ENCODE results near the gene ZNF784. TPM values are rescaled to one million over a fixed set of nuclear protein-coding genes. Genes with fewer than 3 reads are reported as not detected.

Gene ZNF784
- total and polyA plus RNA-seq, 2 of the 13 experiments (the other 11 are each of a cell fraction or from before 2014, with no cell fraction given) = 4.1 to 4.2 TPM

DNA sequence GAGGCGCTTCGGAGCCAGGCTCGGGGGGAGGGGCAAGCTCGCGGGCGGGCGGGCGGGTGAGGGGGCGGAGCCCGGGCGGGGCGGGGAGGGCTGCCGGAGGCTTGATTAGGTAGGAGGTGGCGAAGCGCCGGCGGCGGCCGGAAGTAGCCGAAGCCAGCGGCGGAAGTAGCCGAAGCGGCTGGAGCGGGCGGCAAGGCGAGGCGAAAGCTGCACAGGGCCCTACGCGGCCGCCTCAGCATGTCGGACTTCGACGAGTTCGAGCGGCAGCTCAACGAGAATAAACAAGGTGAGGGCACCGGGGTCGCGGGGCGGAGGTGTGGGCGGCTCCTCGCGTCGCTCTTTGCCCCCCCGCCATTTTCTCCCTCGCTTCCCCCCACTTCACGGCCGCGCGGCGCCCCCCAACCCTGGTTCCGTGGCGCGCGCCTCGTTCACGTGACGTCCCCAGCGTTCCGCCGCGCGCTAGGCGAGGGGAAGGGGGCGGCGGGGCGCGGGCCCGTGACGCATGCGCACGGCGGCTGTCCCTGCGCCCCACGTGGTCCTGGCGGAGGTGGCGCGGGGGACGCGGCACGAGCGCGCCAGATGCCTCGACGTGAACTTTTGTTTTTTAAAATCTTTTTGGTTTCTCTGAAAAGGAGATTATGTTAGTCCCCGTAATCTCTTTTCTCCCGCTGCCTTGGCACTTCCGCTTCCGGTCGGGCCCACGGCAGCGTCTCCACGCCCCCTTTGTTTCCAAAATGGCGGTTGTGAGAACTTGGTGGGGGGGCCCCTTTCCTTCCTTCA, 30.7 kb upstream of the ZNF784 start, which contains the start of gene U2AF2 (continued):
- 0 out of 2 replicates have a peak, but pooled peaks have one; percentile 37 for TF ChIP-seq HOXA5 (CRISPR knock-in tag; IDR thresholded peaks at IDR 0.05)
- TF ChIP-seq ZNF550 (CRISPR knock-in tag; IDR thresholded peaks at IDR 0.05; ENCODE audit: borderline replicate concordance) = no peak
- TF ChIP-seq ZNF83 (CRISPR knock-in tag; IDR thresholded peaks at IDR 0.05; ENCODE audit: borderline replicate concordance) = no peak
- no peak for TF ChIP-seq GPN1 (CRISPR knock-in tag; IDR thresholded peaks at IDR 0.05; ENCODE audit: borderline replicate concordance)
- TF ChIP-seq NR1H2 (CRISPR knock-in tag; IDR thresholded peaks at IDR 0.05; ENCODE audit: borderline replicate concordance, low read depth) = no peak; the same call in 1 of the 2 replicates
- TF ChIP-seq, protein P1, sequence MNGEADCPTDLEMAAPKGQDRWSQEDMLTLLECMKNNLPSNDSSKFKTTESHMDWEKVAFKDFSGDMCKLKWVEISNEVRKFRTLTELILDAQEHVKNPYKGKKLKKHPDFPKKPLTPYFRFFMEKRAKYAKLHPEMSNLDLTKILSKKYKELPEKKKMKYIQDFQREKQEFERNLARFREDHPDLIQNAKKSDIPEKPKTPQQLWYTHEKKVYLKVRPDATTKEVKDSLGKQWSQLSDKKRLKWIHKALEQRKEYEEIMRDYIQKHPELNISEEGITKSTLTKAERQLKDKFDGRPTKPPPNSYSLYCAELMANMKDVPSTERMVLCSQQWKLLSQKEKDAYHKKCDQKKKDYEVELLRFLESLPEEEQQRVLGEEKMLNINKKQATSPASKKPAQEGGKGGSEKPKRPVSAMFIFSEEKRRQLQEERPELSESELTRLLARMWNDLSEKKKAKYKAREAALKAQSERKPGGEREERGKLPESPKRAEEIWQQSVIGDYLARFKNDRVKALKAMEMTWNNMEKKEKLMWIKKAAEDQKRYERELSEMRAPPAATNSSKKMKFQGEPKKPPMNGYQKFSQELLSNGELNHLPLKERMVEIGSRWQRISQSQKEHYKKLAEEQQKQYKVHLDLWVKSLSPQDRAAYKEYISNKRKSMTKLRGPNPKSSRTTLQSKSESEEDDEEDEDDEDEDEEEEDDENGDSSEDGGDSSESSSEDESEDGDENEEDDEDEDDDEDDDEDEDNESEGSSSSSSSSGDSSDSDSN (CRISPR knock-in tag; IDR thresholded peaks at IDR 0.05) = no peak
- TF ChIP-seq ZNF75D (CRISPR knock-in tag; IDR thresholded peaks at IDR 0.05; ENCODE audit: borderline replicate concordance) = no peak; the same call in 1 of the 2 replicates
- TF ChIP-seq, protein P2, sequence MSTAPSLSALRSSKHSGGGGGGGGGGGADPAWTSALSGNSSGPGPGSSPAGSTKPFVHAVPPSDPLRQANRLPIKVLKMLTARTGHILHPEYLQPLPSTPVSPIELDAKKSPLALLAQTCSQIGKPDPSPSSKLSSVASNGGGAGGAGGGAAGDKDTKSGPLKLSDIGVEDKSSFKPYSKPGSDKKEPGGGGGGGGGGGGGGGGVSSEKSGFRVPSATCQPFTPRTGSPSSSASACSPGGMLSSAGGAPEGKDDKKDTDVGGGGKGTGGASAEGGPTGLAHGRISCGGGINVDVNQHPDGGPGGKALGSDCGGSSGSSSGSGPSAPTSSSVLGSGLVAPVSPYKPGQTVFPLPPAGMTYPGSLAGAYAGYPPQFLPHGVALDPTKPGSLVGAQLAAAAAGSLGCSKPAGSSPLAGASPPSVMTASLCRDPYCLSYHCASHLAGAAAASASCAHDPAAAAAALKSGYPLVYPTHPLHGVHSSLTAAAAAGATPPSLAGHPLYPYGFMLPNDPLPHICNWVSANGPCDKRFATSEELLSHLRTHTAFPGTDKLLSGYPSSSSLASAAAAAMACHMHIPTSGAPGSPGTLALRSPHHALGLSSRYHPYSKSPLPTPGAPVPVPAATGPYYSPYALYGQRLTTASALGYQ (CRISPR knock-in tag; IDR thresholded peaks at IDR 0.05) = peak; percentile 52
- TF ChIP-seq, protein P3, sequence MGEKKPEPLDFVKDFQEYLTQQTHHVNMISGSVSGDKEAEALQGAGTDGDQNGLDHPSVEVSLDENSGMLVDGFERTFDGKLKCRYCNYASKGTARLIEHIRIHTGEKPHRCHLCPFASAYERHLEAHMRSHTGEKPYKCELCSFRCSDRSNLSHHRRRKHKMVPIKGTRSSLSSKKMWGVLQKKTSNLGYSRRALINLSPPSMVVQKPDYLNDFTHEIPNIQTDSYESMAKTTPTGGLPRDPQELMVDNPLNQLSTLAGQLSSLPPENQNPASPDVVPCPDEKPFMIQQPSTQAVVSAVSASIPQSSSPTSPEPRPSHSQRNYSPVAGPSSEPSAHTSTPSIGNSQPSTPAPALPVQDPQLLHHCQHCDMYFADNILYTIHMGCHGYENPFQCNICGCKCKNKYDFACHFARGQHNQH (CRISPR knock-in tag; IDR thresholded peaks at IDR 0.05) = no peak
- TF ChIP-seq, protein P4, sequence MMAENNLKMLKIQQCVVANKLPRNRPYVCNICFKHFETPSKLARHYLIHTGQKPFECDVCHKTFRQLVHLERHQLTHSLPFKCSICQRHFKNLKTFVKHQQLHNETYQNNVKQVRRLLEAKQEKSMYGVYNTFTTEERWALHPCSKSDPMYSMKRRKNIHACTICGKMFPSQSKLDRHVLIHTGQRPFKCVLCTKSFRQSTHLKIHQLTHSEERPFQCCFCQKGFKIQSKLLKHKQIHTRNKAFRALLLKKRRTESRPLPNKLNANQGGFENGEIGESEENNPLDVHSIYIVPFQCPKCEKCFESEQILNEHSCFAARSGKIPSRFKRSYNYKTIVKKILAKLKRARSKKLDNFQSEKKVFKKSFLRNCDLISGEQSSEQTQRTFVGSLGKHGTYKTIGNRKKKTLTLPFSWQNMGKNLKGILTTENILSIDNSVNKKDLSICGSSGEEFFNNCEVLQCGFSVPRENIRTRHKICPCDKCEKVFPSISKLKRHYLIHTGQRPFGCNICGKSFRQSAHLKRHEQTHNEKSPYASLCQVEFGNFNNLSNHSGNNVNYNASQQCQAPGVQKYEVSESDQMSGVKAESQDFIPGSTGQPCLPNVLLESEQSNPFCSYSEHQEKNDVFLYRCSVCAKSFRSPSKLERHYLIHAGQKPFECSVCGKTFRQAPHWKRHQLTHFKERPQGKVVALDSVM (CRISPR knock-in tag; IDR thresholded peaks at IDR 0.05) = peak; percentile 41; the same call in 1 of the 2 replicates
- TF ChIP-seq EHMT2 (IDR thresholded peaks at IDR 0.05; ENCODE audit: borderline replicate concordance, low read depth, low read length) = no peak
- no peak for TF ChIP-seq NCOA1 (CRISPR knock-in tag; IDR thresholded peaks at IDR 0.05)
- no peak for TF ChIP-seq TBX2 (CRISPR knock-in tag; IDR thresholded peaks at IDR 0.05; ENCODE audit: borderline replicate concordance)
- TF ChIP-seq, protein P5, sequence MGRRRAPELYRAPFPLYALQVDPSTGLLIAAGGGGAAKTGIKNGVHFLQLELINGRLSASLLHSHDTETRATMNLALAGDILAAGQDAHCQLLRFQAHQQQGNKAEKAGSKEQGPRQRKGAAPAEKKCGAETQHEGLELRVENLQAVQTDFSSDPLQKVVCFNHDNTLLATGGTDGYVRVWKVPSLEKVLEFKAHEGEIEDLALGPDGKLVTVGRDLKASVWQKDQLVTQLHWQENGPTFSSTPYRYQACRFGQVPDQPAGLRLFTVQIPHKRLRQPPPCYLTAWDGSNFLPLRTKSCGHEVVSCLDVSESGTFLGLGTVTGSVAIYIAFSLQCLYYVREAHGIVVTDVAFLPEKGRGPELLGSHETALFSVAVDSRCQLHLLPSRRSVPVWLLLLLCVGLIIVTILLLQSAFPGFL (CRISPR knock-in tag; IDR thresholded peaks at IDR 0.05) = 0 out of 2 replicates have a peak, but pooled peaks have one; percentile 50
- no peak for TF ChIP-seq ZFYVE20 (CRISPR knock-in tag; IDR thresholded peaks at IDR 0.05; ENCODE audit: borderline replicate concordance, low read depth)
- TF ChIP-seq ZNF225 (CRISPR knock-in tag; IDR thresholded peaks at IDR 0.05) = no peak
- peak; percentile 83; the same call in 1 of the 2 replicates for TF ChIP-seq ZNF761 (CRISPR knock-in tag; conservative IDR thresholded peaks at IDR 0.05)
- no peak; the same call in 1 of the 2 replicates for TF ChIP-seq PITX1 (CRISPR knock-in tag; IDR thresholded peaks at IDR 0.05)
- 0 out of 2 replicates have a peak, but pooled peaks have one; percentile 16 for TF ChIP-seq ZBTB21 (CRISPR knock-in tag; IDR thresholded peaks at IDR 0.05)
- no peak for TF ChIP-seq KDM6A (CRISPR knock-in tag; IDR thresholded peaks at IDR 0.05; ENCODE audit: low read depth)

All from HepG2 (cell line).